ENCODE data around the gene ITGA3.

ITGA3 gene

DNA sequence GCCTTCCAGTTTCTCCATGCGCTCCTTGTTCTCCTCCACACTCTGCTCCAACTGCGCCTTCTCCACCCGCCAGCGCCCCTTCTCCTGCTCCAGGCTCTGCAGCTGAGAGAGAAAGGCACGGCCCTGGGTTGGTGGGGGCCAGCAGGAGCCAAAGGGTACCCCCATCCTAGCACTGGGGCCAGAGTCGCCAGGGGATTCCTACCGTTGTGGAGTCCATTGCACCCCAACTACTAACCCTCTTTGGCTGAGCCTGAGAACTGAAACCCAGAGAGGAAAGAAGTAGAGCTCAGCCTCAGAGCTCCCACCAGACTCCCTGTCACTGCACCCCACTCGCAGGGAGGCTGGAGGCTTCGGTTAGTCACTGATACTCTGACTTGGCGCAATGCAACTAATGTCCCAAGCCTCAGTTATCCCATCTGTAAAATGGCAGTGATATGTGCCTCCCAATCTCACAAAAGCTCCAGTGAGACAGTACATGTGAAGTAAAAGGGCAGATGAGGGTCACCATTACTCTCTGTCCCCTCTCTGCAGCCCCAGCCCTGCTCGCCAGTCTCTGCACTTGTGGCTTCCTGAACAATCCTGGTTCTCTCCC lies 80.3 kb downstream of the ITGA3 start:
- H3K27ac ChIP-seq (ENCODE audit: low read depth, low read length, poor library complexity, severe bottlenecking): no peak overlapping the region
- H3K9me2 ChIP-seq (ENCODE audit: low read depth, low read length): no peaks in the 10 kb centered on the region
- no peaks in the 10 kb centered on the region for H3K4me1 ChIP-seq (ENCODE audit: insufficient read depth, low read length, severe bottlenecking)
- H3F3A ChIP-seq (ENCODE audit: insufficient read depth, low read length): no peaks in the 10 kb centered on the region
- no peaks in the 10 kb centered on the region for H4K20me1 ChIP-seq (ENCODE audit: insufficient read depth, low read length)
- no peaks in the 10 kb centered on the region for H3K9me3 ChIP-seq (ENCODE audit: low read length)
- no peak overlapping the region for H3K9ac ChIP-seq (ENCODE audit: low read length)
- H3K4me2 ChIP-seq (ENCODE audit: low read length): no peak overlapping the region
- no peaks in the 10 kb centered on the region for H3K79me2 ChIP-seq (ENCODE audit: insufficient read depth, low read length)
- no peaks in the 10 kb centered on the region for H3K27me3 ChIP-seq (ENCODE audit: insufficient read depth, low read length)
- no peak for TF ChIP-seq EZH2 (IDR thresholded peaks at IDR 0.05; ENCODE audit: borderline replicate concordance, low read length)
- TF ChIP-seq, protein P1, sequence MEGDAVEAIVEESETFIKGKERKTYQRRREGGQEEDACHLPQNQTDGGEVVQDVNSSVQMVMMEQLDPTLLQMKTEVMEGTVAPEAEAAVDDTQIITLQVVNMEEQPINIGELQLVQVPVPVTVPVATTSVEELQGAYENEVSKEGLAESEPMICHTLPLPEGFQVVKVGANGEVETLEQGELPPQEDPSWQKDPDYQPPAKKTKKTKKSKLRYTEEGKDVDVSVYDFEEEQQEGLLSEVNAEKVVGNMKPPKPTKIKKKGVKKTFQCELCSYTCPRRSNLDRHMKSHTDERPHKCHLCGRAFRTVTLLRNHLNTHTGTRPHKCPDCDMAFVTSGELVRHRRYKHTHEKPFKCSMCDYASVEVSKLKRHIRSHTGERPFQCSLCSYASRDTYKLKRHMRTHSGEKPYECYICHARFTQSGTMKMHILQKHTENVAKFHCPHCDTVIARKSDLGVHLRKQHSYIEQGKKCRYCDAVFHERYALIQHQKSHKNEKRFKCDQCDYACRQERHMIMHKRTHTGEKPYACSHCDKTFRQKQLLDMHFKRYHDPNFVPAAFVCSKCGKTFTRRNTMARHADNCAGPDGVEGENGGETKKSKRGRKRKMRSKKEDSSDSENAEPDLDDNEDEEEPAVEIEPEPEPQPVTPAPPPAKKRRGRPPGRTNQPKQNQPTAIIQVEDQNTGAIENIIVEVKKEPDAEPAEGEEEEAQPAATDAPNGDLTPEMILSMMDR (IDR thresholded peaks at IDR 0.05; ENCODE audit: low read length): no peak
- no peak overlapping the region for H3K4me3 ChIP-seq (ENCODE audit: low read depth, low read length, poor library complexity, severe bottlenecking)
- H3K36me3 ChIP-seq (ENCODE audit: insufficient read depth, low read length): peaks cover 68% of the 10 kb centered on the region
- no peak overlapping the region for H2AFZ ChIP-seq (ENCODE audit: low read length)

DNA sequence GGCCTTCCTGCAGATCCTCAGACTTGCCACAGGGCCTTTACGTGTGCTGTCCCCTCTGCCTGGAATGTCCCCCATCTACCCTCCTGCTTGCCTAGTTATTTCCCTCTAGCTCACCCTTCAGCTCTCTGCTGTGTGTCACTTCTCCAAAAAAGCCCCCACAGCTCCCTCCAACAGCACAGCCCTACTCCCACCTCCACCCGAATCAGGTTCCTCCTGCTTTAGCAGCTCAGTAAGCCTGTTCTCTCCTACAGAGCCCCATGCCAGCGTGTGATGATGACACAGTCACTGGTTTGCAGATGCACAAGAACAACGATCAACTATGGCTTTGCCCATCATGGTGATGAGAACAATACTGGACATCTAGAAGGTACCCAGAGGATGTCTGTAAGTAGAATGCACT lies 81.1 kb downstream of the ITGA3 start:
- H3F3A ChIP-seq (ENCODE audit: insufficient read depth, low read length): no peaks in the 10 kb centered on the region
- no peak overlapping the region for H2AFZ ChIP-seq (ENCODE audit: low read length)
- no peak overlapping the region for H3K4me3 ChIP-seq (ENCODE audit: low read depth, low read length, poor library complexity, severe bottlenecking)
- H3K79me2 ChIP-seq (ENCODE audit: insufficient read depth, low read length): no peaks in the 10 kb centered on the region
- no peak overlapping the region for H3K4me2 ChIP-seq (ENCODE audit: low read length)
- peaks cover 75% of the 10 kb centered on the region for H3K36me3 ChIP-seq (ENCODE audit: insufficient read depth, low read length)
- no peaks in the 10 kb centered on the region for H4K20me1 ChIP-seq (ENCODE audit: insufficient read depth, low read length)
- no peaks in the 10 kb centered on the region for H3K27me3 ChIP-seq (ENCODE audit: insufficient read depth, low read length)
- no peak overlapping the region for H3K27ac ChIP-seq (ENCODE audit: low read depth, low read length, poor library complexity, severe bottlenecking)
- H3K9me3 ChIP-seq (ENCODE audit: low read length): no peaks in the 10 kb centered on the region
- H3K9me2 ChIP-seq (ENCODE audit: low read depth, low read length): no peaks in the 10 kb centered on the region
- H3K9ac ChIP-seq (ENCODE audit: low read length): no peak overlapping the region
- no peak for TF ChIP-seq EZH2 (IDR thresholded peaks at IDR 0.05; ENCODE audit: borderline replicate concordance, low read length)
- TF ChIP-seq, protein P1 (IDR thresholded peaks at IDR 0.05; ENCODE audit: low read length): no peak
- no peaks in the 10 kb centered on the region for H3K4me1 ChIP-seq (ENCODE audit: insufficient read depth, low read length, severe bottlenecking)

DNA sequence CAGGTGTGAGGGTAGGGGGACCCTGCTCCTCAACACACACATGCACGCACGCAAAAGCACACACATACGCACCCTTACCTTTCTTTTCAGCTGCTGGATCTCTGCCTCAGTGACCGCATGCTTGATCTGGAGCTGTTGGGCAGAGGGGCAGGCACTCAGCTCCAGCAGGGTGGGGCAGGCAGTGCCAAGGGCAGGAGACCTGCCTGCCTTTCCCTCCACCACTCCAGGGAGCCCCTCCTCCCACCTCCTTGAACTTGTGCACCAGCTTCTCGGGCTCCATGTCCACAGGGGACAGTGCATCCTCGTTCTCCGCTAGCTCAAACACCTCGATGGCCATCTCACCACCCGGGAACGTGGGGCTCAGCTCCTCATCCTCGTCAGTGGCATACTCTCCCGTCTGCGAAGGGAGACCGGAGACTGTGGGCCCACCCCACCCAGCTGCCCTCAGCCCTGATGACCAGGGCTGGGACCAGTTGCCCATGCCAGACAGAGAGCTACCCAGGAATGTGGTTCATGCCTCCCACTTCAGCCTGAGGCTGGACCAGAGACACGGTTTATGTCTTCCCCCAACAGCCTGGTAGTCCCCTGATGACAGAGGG lies 83.4 kb downstream of the ITGA3 start:
- Histone ChIP-seq H3K4me1 (ENCODE audit: insufficient read depth, low read length, severe bottlenecking) (no peaks in the 10 kb centered on the region), H3F3A (ENCODE audit: insufficient read depth, low read length) (no peaks in the 10 kb centered on the region), H3K4me2 (ENCODE audit: low read length) (no peak overlapping the region), H3K9me3 (ENCODE audit: low read length) (no peaks in the 10 kb centered on the region), H3K9me2 (ENCODE audit: low read depth, low read length) (no peaks in the 10 kb centered on the region), H3K27me3 (ENCODE audit: insufficient read depth, low read length) (no peaks in the 10 kb centered on the region), H4K20me1 (ENCODE audit: insufficient read depth, low read length) (no peaks in the 10 kb centered on the region), H3K9ac (ENCODE audit: low read length) (no peak overlapping the region), H2AFZ (ENCODE audit: low read length) (no peak overlapping the region), H3K4me3 (ENCODE audit: low read depth, low read length, poor library complexity, severe bottlenecking) (no peak overlapping the region), H3K36me3 (ENCODE audit: insufficient read depth, low read length) (peaks cover 93% of the 10 kb centered on the region), H3K27ac (ENCODE audit: low read depth, low read length, poor library complexity, severe bottlenecking) (no peak overlapping the region), H3K79me2 (ENCODE audit: insufficient read depth, low read length) (no peaks in the 10 kb centered on the region)
- TF ChIP-seq, protein P1 (IDR thresholded peaks at IDR 0.05; ENCODE audit: low read length): no peak
- no peak for TF ChIP-seq EZH2 (IDR thresholded peaks at IDR 0.05; ENCODE audit: borderline replicate concordance, low read length)
